ENCODE data around the gene NLGN1.

NLGN1 gene

DNA sequence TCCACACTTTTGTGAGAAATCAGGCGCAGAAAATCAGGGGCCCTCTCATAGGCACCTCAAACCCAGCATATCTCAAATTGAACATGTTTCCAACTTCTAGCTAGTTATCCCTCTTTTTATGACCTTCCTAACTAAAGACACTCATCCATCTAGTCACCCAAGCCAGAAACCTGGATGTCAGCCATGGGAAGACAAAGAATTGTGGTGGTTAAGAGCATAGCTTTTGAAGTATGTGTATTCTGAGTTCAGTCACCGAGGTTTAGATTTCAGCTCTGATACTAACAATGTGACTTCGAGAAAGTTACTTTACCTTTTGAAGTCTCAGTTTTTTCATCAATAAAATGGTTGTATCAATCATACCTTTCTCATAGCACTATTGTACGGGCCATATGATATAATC lies 495.5 kb downstream of the NLGN1 start:
- Histone ChIP-seq H3K36me3 (ENCODE audit: insufficient read depth, low read length) (no peaks in the 10 kb centered on the region), H3K9ac (ENCODE audit: low read length) (no peak overlapping the region), H3K4me1 (ENCODE audit: insufficient read depth, low read length) (peaks cover 7% of the 10 kb centered on the region), H3K27me3 (ENCODE audit: control insufficient read depth in 1 of 2, insufficient read depth in 2 of 2, low read length in 2 of 2) (no peaks in the 10 kb centered on the region), H3K4me3 (ENCODE audit: low read depth in 1 of 2, low read length in 2 of 2) (no peak overlapping the region), H3K9me3 (ENCODE audit: low read length) (no peaks in the 10 kb centered on the region), H3K27ac (ENCODE audit: low read depth, low read length) (no peak overlapping the region)

DNA sequence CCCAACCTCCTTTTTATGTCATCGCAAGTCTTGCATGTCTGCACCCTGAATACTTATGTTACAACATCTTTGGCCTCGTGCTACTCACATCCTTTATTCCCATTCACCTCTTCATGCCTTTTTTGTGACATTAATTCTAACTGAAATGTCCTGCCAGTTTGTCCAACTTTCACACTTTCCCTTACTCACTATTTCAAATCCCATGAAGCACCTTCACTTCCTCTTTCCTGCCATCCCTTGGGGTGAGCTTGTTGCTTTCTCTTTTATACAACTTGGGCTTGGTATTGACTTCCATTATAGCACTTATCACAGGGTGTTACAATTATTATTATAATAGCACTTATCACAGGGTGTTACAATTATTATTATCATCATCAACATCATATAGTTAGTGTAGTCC lies 496.3 kb downstream of the NLGN1 start:
- no peak overlapping the region for H3K9ac ChIP-seq (ENCODE audit: low read length)
- H3K36me3 ChIP-seq (ENCODE audit: insufficient read depth, low read length) = no peaks in the 10 kb centered on the region
- no peaks in the 10 kb centered on the region for H3K27me3 ChIP-seq (ENCODE audit: control insufficient read depth in 1 of 2, insufficient read depth in 2 of 2, low read length in 2 of 2)
- H3K27ac ChIP-seq (ENCODE audit: low read depth, low read length) = no peak overlapping the region
- no peaks in the 10 kb centered on the region for H3K9me3 ChIP-seq (ENCODE audit: low read length)
- no peak overlapping the region for H3K4me3 ChIP-seq (ENCODE audit: low read depth in 1 of 2, low read length in 2 of 2)
- peaks cover 7% of the 10 kb centered on the region for H3K4me1 ChIP-seq (ENCODE audit: insufficient read depth, low read length)

DNA sequence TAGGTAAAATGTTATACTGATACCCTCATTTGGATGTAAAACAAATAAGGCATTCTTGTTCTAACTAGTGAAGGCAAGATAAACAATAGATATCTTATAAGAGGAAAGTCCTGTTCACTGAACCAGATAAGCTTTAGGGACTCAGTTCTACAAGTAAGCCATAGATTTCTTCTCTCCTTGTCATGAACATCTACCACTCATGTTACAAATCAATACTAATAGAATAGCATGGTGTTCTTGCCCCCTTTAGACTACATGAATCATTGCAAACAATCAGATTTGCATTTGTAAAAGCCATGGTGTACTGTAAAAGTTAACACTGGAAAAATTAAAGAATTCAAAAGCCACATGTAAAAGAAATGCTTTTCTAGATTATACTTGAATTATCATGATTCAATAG lies 500.1 kb downstream of the NLGN1 start:
- Histone ChIP-seq H3K9ac (ENCODE audit: low read length) (no peak overlapping the region), H3K36me3 (ENCODE audit: insufficient read depth, low read length) (no peaks in the 10 kb centered on the region), H3K9me3 (ENCODE audit: low read length) (no peaks in the 10 kb centered on the region), H3K27ac (ENCODE audit: low read depth, low read length) (no peak overlapping the region), H3K4me1 (ENCODE audit: insufficient read depth, low read length) (no peaks in the 10 kb centered on the region), H3K4me3 (ENCODE audit: low read depth in 1 of 2, low read length in 2 of 2) (no peak overlapping the region), H3K27me3 (ENCODE audit: control insufficient read depth in 1 of 2, insufficient read depth in 2 of 2, low read length in 2 of 2) (no peaks in the 10 kb centered on the region)

GRCh38 chr3:173901649-173902048 lies 504.1 kb downstream of the NLGN1 start:
- H3K36me3 ChIP-seq (ENCODE audit: insufficient read depth, low read length) = no peaks in the 10 kb centered on the region
- H3K4me3 ChIP-seq (ENCODE audit: low read depth in 1 of 2, low read length in 2 of 2) = no peak overlapping the region
- no peaks in the 10 kb centered on the region for H3K4me1 ChIP-seq (ENCODE audit: insufficient read depth, low read length)
- no peak overlapping the region for H3K9ac ChIP-seq (ENCODE audit: low read length)
- no peak overlapping the region for H3K27ac ChIP-seq (ENCODE audit: low read depth, low read length)
- H3K27me3 ChIP-seq (ENCODE audit: control insufficient read depth in 1 of 2, insufficient read depth in 2 of 2, low read length in 2 of 2) = no peaks in the 10 kb centered on the region
- H3K9me3 ChIP-seq (ENCODE audit: low read length) = no peaks in the 10 kb centered on the region

DNA sequence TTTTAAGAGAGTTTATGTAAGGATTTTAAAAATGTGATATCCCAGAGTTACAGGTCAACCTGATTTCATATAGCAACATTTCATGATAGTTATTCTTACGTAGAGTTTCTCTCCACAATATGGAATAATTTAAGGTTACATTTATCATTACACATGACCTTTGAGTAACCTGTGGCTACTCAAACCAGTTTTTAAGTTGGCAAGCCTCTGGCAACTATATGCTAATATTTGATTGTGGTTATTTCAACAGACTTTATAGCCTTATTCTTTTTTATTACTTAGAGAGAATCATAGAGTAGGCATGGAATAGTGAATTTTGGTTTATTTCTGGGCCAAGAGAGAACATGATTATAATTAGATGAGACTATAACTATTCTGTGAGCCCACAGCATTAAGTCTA lies 504.9 kb downstream of the NLGN1 start:
- H3K4me1 ChIP-seq (ENCODE audit: insufficient read depth, low read length) = no peaks in the 10 kb centered on the region
- no peak overlapping the region for H3K9ac ChIP-seq (ENCODE audit: low read length)
- no peaks in the 10 kb centered on the region for H3K36me3 ChIP-seq (ENCODE audit: insufficient read depth, low read length)
- no peaks in the 10 kb centered on the region for H3K27me3 ChIP-seq (ENCODE audit: control insufficient read depth in 1 of 2, insufficient read depth in 2 of 2, low read length in 2 of 2)
- H3K9me3 ChIP-seq (ENCODE audit: low read length) = no peaks in the 10 kb centered on the region
- no peak overlapping the region for H3K4me3 ChIP-seq (ENCODE audit: low read depth in 1 of 2, low read length in 2 of 2)
- no peak overlapping the region for H3K27ac ChIP-seq (ENCODE audit: low read depth, low read length)

DNA sequence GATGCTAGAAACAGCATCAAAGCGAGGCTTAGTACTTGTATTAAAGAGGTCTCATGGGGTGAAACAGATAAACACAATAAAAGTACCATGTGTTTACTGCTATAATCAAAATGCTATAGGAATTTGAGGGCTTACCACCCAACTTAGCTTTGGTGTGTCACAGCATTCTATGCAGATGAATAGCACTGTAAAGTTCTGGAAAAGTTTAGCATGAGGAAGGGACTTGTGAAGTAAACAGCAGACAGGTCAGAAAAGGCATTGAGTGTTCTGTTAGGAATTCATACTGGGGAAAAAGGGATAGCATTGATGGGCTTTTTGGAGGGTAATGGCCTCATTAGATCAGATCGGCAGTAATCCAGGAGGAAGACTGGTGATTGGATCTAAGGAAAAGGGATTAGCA lies 505.3 kb downstream of the NLGN1 start:
- Histone ChIP-seq H3K36me3 (ENCODE audit: insufficient read depth, low read length) (no peaks in the 10 kb centered on the region), H3K4me1 (ENCODE audit: insufficient read depth, low read length) (no peaks in the 10 kb centered on the region), H3K9ac (ENCODE audit: low read length) (no peak overlapping the region), H3K27ac (ENCODE audit: low read depth, low read length) (no peak overlapping the region), H3K27me3 (ENCODE audit: control insufficient read depth in 1 of 2, insufficient read depth in 2 of 2, low read length in 2 of 2) (no peaks in the 10 kb centered on the region), H3K4me3 (ENCODE audit: low read depth in 1 of 2, low read length in 2 of 2) (no peak overlapping the region), H3K9me3 (ENCODE audit: low read length) (no peaks in the 10 kb centered on the region)

DNA sequence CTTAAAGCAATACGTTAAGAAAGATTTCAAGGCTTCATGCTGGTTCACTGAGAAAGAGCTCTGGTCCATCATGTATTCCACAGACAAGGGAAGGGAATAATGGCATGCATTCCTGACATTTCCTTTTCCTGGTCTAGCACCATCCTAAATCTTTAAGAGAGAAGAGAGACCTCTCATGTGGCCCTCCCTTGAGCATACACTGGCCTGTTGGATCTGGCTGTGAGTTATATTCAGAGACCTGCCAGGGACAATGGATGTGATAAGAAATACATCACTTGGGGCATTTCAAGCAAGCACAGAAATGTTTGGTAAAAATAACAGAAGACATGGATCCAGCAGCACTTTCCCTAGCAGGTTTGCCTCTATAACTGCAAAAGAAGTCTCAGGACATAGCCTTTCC lies 507.8 kb downstream of the NLGN1 start:
- Histone ChIP-seq H3K9ac (ENCODE audit: low read length) (no peak overlapping the region), H3K4me3 (ENCODE audit: low read depth in 1 of 2, low read length in 2 of 2) (no peak overlapping the region), H3K27me3 (ENCODE audit: control insufficient read depth in 1 of 2, insufficient read depth in 2 of 2, low read length in 2 of 2) (no peaks in the 10 kb centered on the region), H3K27ac (ENCODE audit: low read depth, low read length) (no peak overlapping the region), H3K9me3 (ENCODE audit: low read length) (no peaks in the 10 kb centered on the region), H3K4me1 (ENCODE audit: insufficient read depth, low read length) (no peaks in the 10 kb centered on the region), H3K36me3 (ENCODE audit: insufficient read depth, low read length) (no peaks in the 10 kb centered on the region)

DNA sequence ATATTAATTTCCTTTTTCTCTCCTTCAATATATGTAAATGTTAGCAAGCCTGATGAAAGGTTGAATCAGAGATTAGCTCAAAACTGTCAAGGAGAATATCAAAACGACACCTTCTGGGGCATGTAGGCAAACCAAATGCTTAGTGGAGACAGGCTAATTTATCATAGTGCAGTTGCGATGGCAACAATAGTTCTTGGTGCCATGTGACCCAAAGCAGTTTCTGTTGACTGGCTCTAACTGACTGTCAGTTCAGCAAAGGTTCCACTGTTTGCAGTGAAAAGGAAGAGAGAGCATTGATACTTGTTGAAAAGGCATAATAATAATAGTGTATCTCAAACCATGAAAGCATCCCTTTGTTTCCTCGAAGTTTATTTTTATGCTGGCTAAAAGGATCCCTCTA lies 513.9 kb downstream of the NLGN1 start:
- H3K36me3 ChIP-seq (ENCODE audit: insufficient read depth, low read length) = no peaks in the 10 kb centered on the region
- H3K4me3 ChIP-seq (ENCODE audit: low read depth in 1 of 2, low read length in 2 of 2) = no peak overlapping the region
- no peaks in the 10 kb centered on the region for H3K9me3 ChIP-seq (ENCODE audit: low read length)
- H3K27me3 ChIP-seq (ENCODE audit: control insufficient read depth in 1 of 2, insufficient read depth in 2 of 2, low read length in 2 of 2) = no peaks in the 10 kb centered on the region
- no peak overlapping the region for H3K9ac ChIP-seq (ENCODE audit: low read length)
- no peak overlapping the region for H3K27ac ChIP-seq (ENCODE audit: low read depth, low read length)
- no peaks in the 10 kb centered on the region for H3K4me1 ChIP-seq (ENCODE audit: insufficient read depth, low read length)

DNA sequence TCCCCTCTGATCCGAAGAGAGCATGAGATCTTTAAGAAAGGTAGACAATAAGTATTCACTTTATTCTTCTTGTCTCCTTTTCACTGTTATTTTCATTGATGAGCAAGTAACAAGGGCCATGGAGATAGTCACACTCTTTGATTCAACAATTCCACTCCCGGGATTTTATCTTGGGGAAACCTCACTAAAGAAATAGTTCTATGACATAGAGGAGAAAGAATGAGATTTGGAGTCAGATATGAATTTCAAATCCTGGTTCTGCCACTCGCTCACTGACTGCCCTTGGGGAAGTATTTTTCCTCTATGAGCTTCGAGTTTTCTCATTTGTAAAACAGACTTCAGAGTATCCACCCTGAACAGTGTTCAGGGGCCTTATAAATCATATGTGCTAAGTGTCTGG lies 514.6 kb downstream of the NLGN1 start:
- Histone ChIP-seq H3K4me3 (ENCODE audit: low read depth in 1 of 2, low read length in 2 of 2) (no peak overlapping the region), H3K27me3 (ENCODE audit: control insufficient read depth in 1 of 2, insufficient read depth in 2 of 2, low read length in 2 of 2) (no peaks in the 10 kb centered on the region), H3K9ac (ENCODE audit: low read length) (no peak overlapping the region), H3K27ac (ENCODE audit: low read depth, low read length) (no peak overlapping the region), H3K36me3 (ENCODE audit: insufficient read depth, low read length) (no peaks in the 10 kb centered on the region), H3K4me1 (ENCODE audit: insufficient read depth, low read length) (no peaks in the 10 kb centered on the region), H3K9me3 (ENCODE audit: low read length) (no peaks in the 10 kb centered on the region)

GRCh38 chr3:173913397-173913796 lies 515.9 kb downstream of the NLGN1 start:
- Histone ChIP-seq H3K4me3 (ENCODE audit: low read depth in 1 of 2, low read length in 2 of 2) (no peak overlapping the region), H3K36me3 (ENCODE audit: insufficient read depth, low read length) (no peaks in the 10 kb centered on the region), H3K9ac (ENCODE audit: low read length) (no peak overlapping the region), H3K27me3 (ENCODE audit: control insufficient read depth in 1 of 2, insufficient read depth in 2 of 2, low read length in 2 of 2) (no peaks in the 10 kb centered on the region), H3K27ac (ENCODE audit: low read depth, low read length) (no peak overlapping the region), H3K9me3 (ENCODE audit: low read length) (no peaks in the 10 kb centered on the region), H3K4me1 (ENCODE audit: insufficient read depth, low read length) (no peaks in the 10 kb centered on the region)

- H3K27ac ChIP-seq (ENCODE audit: low read depth, low read length) = no peak overlapping the region
- H3K9ac ChIP-seq (ENCODE audit: low read length) = no peak overlapping the region
- no peaks in the 10 kb centered on the region for H3K36me3 ChIP-seq (ENCODE audit: insufficient read depth, low read length)
Observed at GRCh38 chr3:173913974-173914421, 516.5 kb downstream of the NLGN1 start.

GRCh38 chr3:173916799-173917198 lies 519.3 kb downstream of the NLGN1 start:
- no peak overlapping the region for H3K9ac ChIP-seq (ENCODE audit: low read length)
- H3K27ac ChIP-seq (ENCODE audit: low read depth, low read length) = no peak overlapping the region
- H3K4me3 ChIP-seq (ENCODE audit: low read depth in 1 of 2, low read length in 2 of 2) = no peak overlapping the region
- no peaks in the 10 kb centered on the region for H3K36me3 ChIP-seq (ENCODE audit: insufficient read depth, low read length)
- no peaks in the 10 kb centered on the region for H3K4me1 ChIP-seq (ENCODE audit: insufficient read depth, low read length)
- H3K9me3 ChIP-seq (ENCODE audit: low read length) = no peaks in the 10 kb centered on the region
- no peaks in the 10 kb centered on the region for H3K27me3 ChIP-seq (ENCODE audit: control insufficient read depth in 1 of 2, insufficient read depth in 2 of 2, low read length in 2 of 2)

More at GRCh38 chr3:173913974-173914421, 516.5 kb downstream of the NLGN1 start:
- Histone ChIP-seq H3K4me3 (ENCODE audit: low read depth in 1 of 2, low read length in 2 of 2) (no peak overlapping the region), H3K4me1 (ENCODE audit: insufficient read depth, low read length) (no peaks in the 10 kb centered on the region), H3K27me3 (ENCODE audit: control insufficient read depth in 1 of 2, insufficient read depth in 2 of 2, low read length in 2 of 2) (no peaks in the 10 kb centered on the region), H3K9me3 (ENCODE audit: low read length) (no peaks in the 10 kb centered on the region)

Data from muscle layer of colon (tissue), 2 donors.